Measurements from ENCODE around the gene NDUFV3.
A peak's percentile ranks its signal among the peaks of the same experiment; 100 is the strongest.
"Not testable (repeated sequence)": the region's sequence is repeated elsewhere in the genome, so short reads cannot be mapped to it uniquely, and the experiment has no call there.

The NDUFV3 gene

DNA sequence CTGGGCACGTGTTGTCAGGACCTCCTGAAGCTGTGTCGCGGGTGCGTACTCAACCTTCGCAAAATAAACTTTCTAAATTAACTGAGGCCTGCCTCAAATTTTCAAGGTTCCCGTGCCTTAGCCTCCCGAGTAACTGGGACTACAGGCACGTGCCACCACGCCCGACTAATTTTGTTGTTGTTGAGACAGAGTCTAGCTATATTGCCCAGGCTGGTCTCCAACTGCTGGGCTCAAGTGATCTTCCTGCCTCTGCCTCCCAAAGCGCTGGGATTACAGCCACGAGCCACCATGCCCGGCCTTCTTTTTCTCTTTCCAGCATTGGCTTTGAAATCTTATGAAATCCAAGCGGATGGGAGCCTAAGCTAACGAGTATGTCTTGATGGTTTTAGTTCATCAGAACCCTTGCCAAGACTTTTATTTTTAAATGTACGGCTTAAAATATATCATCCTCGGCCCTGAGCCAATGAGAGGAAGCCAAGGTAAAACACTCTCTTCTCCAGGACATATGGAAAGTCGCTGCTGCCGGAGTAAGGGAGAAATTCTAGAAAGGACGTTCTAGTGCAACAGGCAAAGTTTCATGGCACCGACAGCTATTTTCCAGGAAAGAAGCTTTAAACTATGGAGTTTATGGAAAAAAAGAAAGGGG, 45.0 kb downstream of the NDUFV3 start:
- H3K27ac ChIP-seq = no peak overlapping the region

DNA sequence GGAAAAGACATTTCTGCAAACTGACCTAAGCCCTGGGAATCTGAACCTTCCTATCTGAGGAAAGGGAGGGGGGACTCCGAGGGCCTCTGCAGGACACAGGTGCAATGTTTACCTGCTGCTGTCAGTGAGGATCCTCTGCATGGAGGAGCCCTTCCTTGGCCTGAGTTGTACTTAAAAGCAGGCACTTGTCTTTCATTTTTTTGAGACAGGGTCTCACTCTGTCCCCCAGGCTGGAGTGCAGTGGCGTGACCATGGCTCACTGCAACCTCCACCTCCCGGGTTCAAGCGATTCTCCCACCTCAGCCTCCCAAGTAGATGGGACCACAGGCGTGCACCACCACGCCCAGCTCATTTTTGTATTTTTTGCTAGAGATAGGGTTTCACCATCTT, 45.5 kb downstream of the NDUFV3 start:
- not testable (repeated sequence) for H3K27ac ChIP-seq

More for the DNA sequence above, 45.0 kb downstream of the NDUFV3 start:
- TF ChIP-seq ZFX (IDR thresholded peaks at IDR 0.05) (no peak), CTCF (conservative IDR thresholded peaks at IDR 0.05) (no peak)

- no peak overlapping the region for H3K27ac ChIP-seq
- TF ChIP-seq CTCF (conservative IDR thresholded peaks at IDR 0.05) (no peak), ZFX (IDR thresholded peaks at IDR 0.05) (no peak)
Measured at GRCh38 chr21:42939582-42940413, 46.7 kb downstream of the NDUFV3 start.

GRCh38 chr21:42941696-42942085, 48.6 kb downstream of the NDUFV3 start:
- H3K27ac ChIP-seq = no peak overlapping the region
- no peak for TF ChIP-seq ZFX (IDR thresholded peaks at IDR 0.05)
- no peak for TF ChIP-seq CTCF (conservative IDR thresholded peaks at IDR 0.05)

DNA sequence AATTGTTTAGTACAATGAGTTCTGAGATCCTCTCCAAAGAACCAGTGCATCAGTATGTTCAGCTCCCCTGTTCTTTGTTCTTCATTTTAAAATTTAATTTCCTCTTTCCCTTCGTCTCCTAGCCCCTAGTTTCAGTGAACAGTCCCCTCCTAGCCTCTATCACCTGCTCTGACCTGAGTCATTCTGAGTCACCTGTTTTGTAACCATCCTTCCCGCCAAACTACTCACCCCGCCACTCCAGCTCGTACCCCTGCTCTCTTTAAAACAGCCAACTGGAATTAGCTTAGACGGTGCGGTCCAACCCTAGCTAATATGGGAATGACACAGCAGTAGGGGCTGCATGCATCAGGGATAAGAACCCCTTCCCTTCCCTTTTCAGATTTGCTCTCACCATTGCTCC, 49.1 kb downstream of the NDUFV3 start:
- TF ChIP-seq CTCF (conservative IDR thresholded peaks at IDR 0.05) (no peak), ZFX (IDR thresholded peaks at IDR 0.05) (no peak)
- H3K27ac ChIP-seq = no peak overlapping the region

DNA sequence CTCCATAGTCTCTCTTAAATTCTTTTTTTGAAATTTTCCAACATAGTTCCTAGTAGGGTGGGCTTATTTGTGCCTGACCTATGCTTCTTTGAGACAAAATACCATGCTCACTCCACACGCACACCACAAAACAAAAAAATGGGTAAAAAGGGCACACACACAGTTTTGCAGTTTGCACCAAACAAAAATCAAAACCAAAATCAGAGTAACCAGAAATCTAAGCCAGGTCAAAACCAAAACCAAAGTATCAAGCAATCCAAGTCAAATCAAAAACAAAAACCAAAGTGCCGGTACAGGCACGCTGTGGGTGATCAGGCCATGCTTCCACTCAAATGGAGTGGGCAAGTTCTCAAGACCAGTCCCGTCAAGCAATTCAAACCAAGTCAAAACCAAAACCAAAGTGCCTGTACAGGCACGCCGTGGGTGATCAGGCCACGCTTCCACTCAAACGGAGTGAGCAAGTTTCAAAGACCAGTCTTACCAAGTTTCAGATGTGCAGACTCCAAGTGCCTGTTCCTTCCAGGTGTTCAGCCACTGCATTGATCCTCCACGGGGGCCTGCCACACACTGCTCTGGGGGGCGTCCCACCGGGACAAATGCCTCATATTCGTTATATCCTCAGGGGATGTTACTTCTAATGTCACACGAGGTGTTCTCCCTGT, 56.1 kb downstream of the NDUFV3 start:
- not testable (repeated sequence) for H3K27ac ChIP-seq

- H3K27ac ChIP-seq = not testable (repeated sequence)
Measured at GRCh38 chr21:42951193-42951592, 58.1 kb downstream of the NDUFV3 start.

DNA sequence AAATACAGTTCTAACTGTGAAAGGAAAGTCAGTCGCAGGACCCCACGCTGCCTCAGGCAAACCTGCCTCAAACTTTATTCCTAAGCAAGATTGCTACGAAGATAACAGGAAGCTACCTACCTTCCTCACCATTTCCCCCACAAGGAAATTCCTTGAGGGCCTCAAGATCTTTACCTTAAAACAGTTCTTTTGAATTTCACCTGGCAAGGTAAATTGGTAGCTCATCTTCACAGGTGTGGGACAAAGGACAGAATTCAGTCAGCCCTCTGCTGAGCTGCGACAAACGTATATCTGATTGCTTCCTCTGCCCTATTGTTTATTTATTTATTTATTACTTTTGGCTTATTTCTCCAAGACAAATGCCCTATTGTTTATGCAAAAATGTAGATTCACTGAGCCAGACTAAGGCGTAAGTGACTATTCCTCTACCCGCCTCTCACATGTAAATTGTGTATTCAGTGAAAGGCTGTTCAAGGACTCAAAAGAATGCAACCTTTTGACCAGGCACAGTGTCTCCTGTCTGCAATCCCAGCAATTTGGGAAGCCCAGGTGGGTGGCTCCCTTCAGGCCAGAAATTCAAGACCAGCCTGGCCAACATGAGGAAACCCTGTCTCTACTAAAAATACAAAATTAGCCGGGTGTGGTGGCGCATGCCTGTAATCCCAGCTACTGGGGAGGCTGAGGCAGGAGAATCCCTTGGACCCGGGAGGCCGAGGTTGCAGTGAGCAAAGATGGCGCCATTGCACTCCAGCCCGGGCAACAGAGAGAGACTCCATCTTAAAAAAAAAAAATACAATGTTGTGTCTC, 63.9 kb downstream of the NDUFV3 start:
- no peak for TF ChIP-seq ZFX (IDR thresholded peaks at IDR 0.05)
- TF ChIP-seq CTCF (conservative IDR thresholded peaks at IDR 0.05) = no peak
- H3K27ac ChIP-seq = peak overlapping the region; percentile 93

DNA sequence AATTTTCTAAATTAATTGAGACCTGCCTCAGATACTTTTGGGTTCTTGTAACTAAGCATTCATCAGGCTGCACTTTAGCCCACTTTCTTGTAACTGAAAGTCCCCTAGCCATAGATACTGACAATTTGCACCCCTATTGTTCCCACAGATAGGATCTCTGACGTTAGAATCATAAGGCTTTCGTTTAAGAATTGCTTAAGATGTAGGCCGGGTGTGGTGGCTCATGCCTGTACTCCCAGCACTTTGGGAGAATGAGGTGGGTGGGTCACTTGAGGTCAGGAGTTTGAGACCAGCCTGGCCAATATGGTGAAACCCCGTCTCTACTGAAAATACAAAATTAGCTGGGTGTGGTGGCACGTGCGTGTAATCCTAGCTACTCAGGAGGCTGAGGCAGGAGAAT, 65.0 kb downstream of the NDUFV3 start:
- not testable (repeated sequence) for H3K27ac ChIP-seq

Data from C4-2B (cell line).